HepG2 (cell line): ENCODE data around the gene CSNK1D. TPM values are rescaled to one million over a fixed set of nuclear protein-coding genes. Genes with fewer than 3 reads are reported as not detected.
A peak's percentile ranks its signal among the peaks of the same experiment; 100 is the strongest.

Source experiments
- ATRX ChIP-seq: sonication (generic); formaldehyde crosslinking; IDR thresholded peaks from 2 replicates; pipeline ENCODE4 v1.4.0; 2020; ENCODE audit warnings: missing genetic modification reagents, borderline replicate concordance
- BCL3 ChIP-seq: sonication (generic); formaldehyde crosslinking; IDR thresholded peaks from 2 replicates; pipeline ENCODE4 v1.5.1; 2020; ENCODE audit warnings: mild to moderate bottlenecking, missing genetic modification reagents, moderate library complexity
- CBX2 ChIP-seq, 2 experiments: fragments of 200-600 bp in 1 of 2; sonication (generic); formaldehyde crosslinking in 1 of 2; IDR thresholded peaks; 2 replicates each; pipeline versions ENCODE4 v1.7.0 to v1.8.1; 2018 to 2022; ENCODE audit warnings: low read depth in 2 of 2, low read length in 1 of 2, mild to moderate bottlenecking in 1 of 2, missing genetic modification reagents in 1 of 2
- CREM ChIP-seq, 2 experiments: sonication (generic) in 1 of 2; formaldehyde crosslinking in 1 of 2; IDR thresholded peaks; 2 replicates each; pipeline versions ENCODE4 v1.4.0 to v1.6.1; 2016 to 2020; ENCODE audit warnings: antibody characterized with exemption in 1 of 2, mild to moderate bottlenecking in 1 of 2, missing genetic modification reagents in 1 of 2
- CSRNP2 ChIP-seq: sonication (generic); formaldehyde crosslinking; conservative IDR thresholded peaks from 2 replicates; pipeline ENCODE4 v1.8.0; 2022; ENCODE audit warnings: low read depth, missing genetic modification reagents
- ELF4 ChIP-seq: sonication (generic); formaldehyde crosslinking; IDR thresholded peaks from 2 replicates; pipeline ENCODE4 v1.5.0; 2020; ENCODE audit warnings: missing genetic modification reagents, mild to moderate bottlenecking, moderate library complexity, borderline replicate concordance
- GABPB1 ChIP-seq: IDR thresholded peaks from 2 replicates; pipeline ENCODE4 v1.6.1; 2016; ENCODE audit warnings: mild to moderate bottlenecking, missing genetic modification reagents, moderate library complexity, missing compliant biosample characterization
- HDAC1 ChIP-seq: sonication (generic); formaldehyde crosslinking; IDR thresholded peaks from 2 replicates; pipeline ENCODE4 v1.5.1; 2020; ENCODE audit warnings: mild to moderate bottlenecking, missing genetic modification reagents
- HMGA1 ChIP-seq: sonication (generic); formaldehyde crosslinking; conservative IDR thresholded peaks from 2 replicates; pipeline ENCODE4 v1.4.0; 2020; ENCODE audit warnings: missing genetic modification reagents
- MLXIP ChIP-seq: sonication (generic); formaldehyde crosslinking; IDR thresholded peaks from 2 replicates; pipeline ENCODE4 v1.9.0; 2021; ENCODE audit warnings: missing genetic modification reagents, borderline replicate concordance
- MTF2 ChIP-seq: sonication (generic); formaldehyde crosslinking; IDR thresholded peaks from 2 replicates; pipeline ENCODE4 v1.5.0; 2020; ENCODE audit warnings: missing genetic modification reagents, borderline replicate concordance
- RAD51 ChIP-seq: fragments of 450-650 bp; IDR thresholded peaks from 2 replicates; pipeline ENCODE4 v1.6.1; 2016; ENCODE audit warnings: borderline replicate concordance
- RBFOX2 ChIP-seq: fragments of 200-400 bp; formaldehyde crosslinking; IDR thresholded peaks from 2 replicates; pipeline ENCODE4 v1.6.1; 2017; ENCODE audit warnings: low read depth, mild to moderate bottlenecking, low read length
- REXO4 ChIP-seq: sonication (generic); formaldehyde crosslinking; IDR thresholded peaks from 2 replicates; pipeline ENCODE4 v1.8.0; 2022; ENCODE audit warnings: missing genetic modification reagents, mild to moderate bottlenecking, borderline replicate concordance
- ZBTB37 ChIP-seq: sonication (generic); formaldehyde crosslinking; IDR thresholded peaks from 2 replicates; pipeline ENCODE4 v1.4.0; 2020; ENCODE audit warnings: mild to moderate bottlenecking, missing genetic modification reagents
- ZFP1 ChIP-seq: IDR thresholded peaks from 2 replicates; pipeline ENCODE4 v1.6.1; 2016
- ZNF180 ChIP-seq: sonication (generic); formaldehyde crosslinking; IDR thresholded peaks from 2 replicates; pipeline ENCODE4 v1.4.0; 2020; ENCODE audit warnings: low read depth, missing genetic modification reagents, borderline replicate concordance
- ZNF414 ChIP-seq: sonication (generic); formaldehyde crosslinking; IDR thresholded peaks from 2 replicates; pipeline ENCODE4 v1.5.0; 2020; ENCODE audit warnings: missing genetic modification reagents
- ZNF451 ChIP-seq: sonication (generic); formaldehyde crosslinking; IDR thresholded peaks from 2 replicates; pipeline ENCODE4 v1.5.0; 2020; ENCODE audit warnings: mild to moderate bottlenecking, missing genetic modification reagents
- ZNF737 ChIP-seq: sonication (generic); formaldehyde crosslinking; IDR thresholded peaks from 2 replicates; pipeline ENCODE4 v1.5.0; 2020; ENCODE audit warnings: missing genetic modification reagents, mild to moderate bottlenecking, borderline replicate concordance
- ZNF75D ChIP-seq: sonication (generic); formaldehyde crosslinking; IDR thresholded peaks from 2 replicates; pipeline ENCODE4 v1.8.1; 2023; ENCODE audit warnings: missing genetic modification reagents, mild to moderate bottlenecking, borderline replicate concordance
- ZNF773 ChIP-seq: sonication (generic); formaldehyde crosslinking; IDR thresholded peaks from 2 replicates; pipeline ENCODE4 v1.4.0; 2020; ENCODE audit warnings: missing genetic modification reagents, borderline replicate concordance
- ZNF879 ChIP-seq: sonication (generic); formaldehyde crosslinking; IDR thresholded peaks from 2 replicates; pipeline ENCODE4 v1.8.1; 2023; ENCODE audit warnings: missing genetic modification reagents
- polyA plus RNA-seq, 8 experiments: library from polyadenylated mRNA; depleted of rRNA in 3 of 8; stranded (reverse) in 7 of 8; unstranded in 1 of 8; fragments of >200 nt; fragmentation: Illumina TruSeq in 4 of 8; extraction: Trizol in 4 of 8; gene quantifications; 2 replicates each; pipeline versions ENCODE4 v1.2.1 to v1.2.3, GENCODE V29; 2011 to 2016; ENCODE audit warnings: low read depth in 4 of 8, missing spikeins in 1 of 8, mixed read lengths in 1 of 8; ENCODE audit not compliant: insufficient read depth in 1 of 8
- total RNA-seq, 5 experiments: library from RNA; depleted of rRNA; stranded (reverse); fragments of >200 nt; fragmentation: Illumina TruSeq; extraction: Trizol; gene quantifications; 2 replicates each; pipeline ENCODE4 v1.2.3, GENCODE V29; 2016; ENCODE audit warnings: low read depth in 1 of 5

Gene CSNK1D
- total and polyA plus RNA-seq, 2 of the 13 experiments (the other 11 are each of a cell fraction or from before 2014, with no cell fraction given) = 31.5 to 128 TPM

GRCh38 chr17:82217120-82217529, 56.4 kb downstream of the CSNK1D start (continued):
- TF ChIP-seq RAD51 (no peak), ZNF737 (CRISPR knock-in tag) (no peak), ZNF879 (CRISPR knock-in tag) (no peak), ZBTB37 (no peak), RBFOX2 (peak; percentile 74), HMGA1 (CRISPR knock-in tag) (no peak), ZFP1 (CRISPR knock-in tag) (no peak), ZNF451 (CRISPR knock-in tag) (no peak), MTF2 (CRISPR knock-in tag) (no peak), CBX2 (IDR thresholded peaks at IDR 0.05; ENCODE audit: low read depth, low read length) (no peak), CBX2 (CRISPR knock-in tag; IDR thresholded peaks at IDR 0.05; ENCODE audit: low read depth) (no peak), GABPB1 (CRISPR knock-in tag) (no peak; the same call in 1 of the 2 replicates), ELF4 (CRISPR knock-in tag) (no peak), REXO4 (CRISPR knock-in tag) (0 out of 2 replicates have a peak, but pooled peaks have one; percentile 45), ZNF75D (CRISPR knock-in tag) (no peak), CREM (IDR thresholded peaks at IDR 0.05) (no peak), CREM (CRISPR knock-in tag; IDR thresholded peaks at IDR 0.05) (no peak), ZNF773 (CRISPR knock-in tag) (no peak), ZNF180 (CRISPR knock-in tag) (no peak), ZNF414 (CRISPR knock-in tag) (no peak), CSRNP2 (CRISPR knock-in tag) (no peak), HDAC1 (no peak), ATRX (CRISPR knock-in tag) (no peak), MLXIP (CRISPR knock-in tag) (no peak), BCL3 (CRISPR knock-in tag) (no peak)
